ENCODE results near the gene TMEM181. TPM values are rescaled to one million over a fixed set of nuclear protein-coding genes. Genes with fewer than 3 reads are reported as not detected.

Gene TMEM181
- polyA plus RNA-seq, 1 of the 3 experiments (the other 2 are of a cell fraction), result 19.5 TPM

GRCh38 chr6:158539413-158539812 lies 20.5 kb upstream of the TMEM181 start:
- TF ChIP-seq FOSL2 (IDR thresholded peaks at IDR 0.05; ENCODE audit: borderline replicate concordance, low read depth) (no peak), FOXJ3 (CRISPR knock-in tag; IDR thresholded peaks at IDR 0.05) (no peak), EZH2phosphoT487 (IDR thresholded peaks at IDR 0.05; ENCODE audit: borderline replicate concordance, low read depth) (no peak), ZBTB33 (IDR thresholded peaks at IDR 0.05; ENCODE audit: borderline replicate concordance, low read depth) (no peak)
- Histone ChIP-seq H3K4me2 (no peak overlapping the region), H3K9me3 (no peaks in the 10 kb centered on the region), H3K9me2 (no peaks in the 10 kb centered on the region), H3K79me2 (ENCODE audit: insufficient read depth) (no peaks in the 10 kb centered on the region), H3K27ac (ENCODE audit: low read depth in 2 of 2, low read length in 1 of 2) (no peak overlapping the region), H3K27me3 (ENCODE audit: insufficient read depth) (no peaks in the 10 kb centered on the region), H2AFZ (ENCODE audit: low read depth) (no peak overlapping the region), H3F3A (replicated peaks; ENCODE audit: insufficient read depth) (no peaks in the 10 kb centered on the region), H3K36me3 (replicated peaks in 1 of 2; ENCODE audit: control insufficient read depth in 1 of 2, insufficient read depth in 2 of 2, low read length in 1 of 2) (no peaks in the 10 kb centered on the region), H3K9ac (no peak overlapping the region), H4K20me1 (ENCODE audit: insufficient read depth) (no peaks in the 10 kb centered on the region), H3K4me3 (ENCODE audit: low read depth in 2 of 2, low read length in 1 of 2) (no peak overlapping the region), H3K4me1 (ENCODE audit: control insufficient read depth in 1 of 2, insufficient read depth in 2 of 2, low read depth in 1 of 2, low read length in 1 of 2) (peaks cover 0 to 19% of the 10 kb centered on the region in 2 experiments; a peak in 1 of 4 replicates)
- CTCF ChIA-PET, result interaction anchor here (0.6 to 1.2 kb wide), 7 partner anchors 9 to 1101 kb away, joined by 3 read pairs; no protein-coding TSS in a partner anchor
- 88% methylated on average over 7 of the region's 7 CpGs for WGBS (ENCODE audit: low lambda C conversion rate)
- no peak for DNase-seq
- POLR2A ChIA-PET, result no interaction called here

- CTCF ChIA-PET, result interaction anchor here (0.7 to 1.2 kb wide), 4 partner anchors 9 to 326 kb away, joined by 3 read pairs; no protein-coding TSS in a partner anchor
Observed at GRCh38 chr6:158539881-158540280, 20.0 kb upstream of the TMEM181 start.

More at GRCh38 chr6:158539881-158540280, 20.0 kb upstream of the TMEM181 start:
- no peak for TF ChIP-seq JUND (IDR thresholded peaks at IDR 0.05)
- no peak for TF ChIP-seq RXRA (IDR thresholded peaks at IDR 0.05; ENCODE audit: borderline replicate concordance, low read depth)
- no peak for TF ChIP-seq NFIC (IDR thresholded peaks at IDR 0.05; ENCODE audit: borderline replicate concordance)
- no peak for TF ChIP-seq EZH2phosphoT487 (IDR thresholded peaks at IDR 0.05; ENCODE audit: borderline replicate concordance, low read depth)
- no peak for TF ChIP-seq SMC3 (IDR thresholded peaks at IDR 0.05; ENCODE audit: low read depth, low read length)
- no peak for TF ChIP-seq FOSL2 (IDR thresholded peaks at IDR 0.05; ENCODE audit: borderline replicate concordance, low read depth)
- no peak for TF ChIP-seq TAF1 (IDR thresholded peaks at IDR 0.05; ENCODE audit: borderline replicate concordance, low read depth, low read length)
- no peak for TF ChIP-seq REST (IDR thresholded peaks at IDR 0.05; ENCODE audit: low read depth, low read length)
- no peak for TF ChIP-seq YY1 (IDR thresholded peaks at IDR 0.05; ENCODE audit: low read depth)
- no peak for TF ChIP-seq RAD21 (IDR thresholded peaks at IDR 0.05; ENCODE audit: low read length)
- TF ChIP-seq TEAD4 (IDR thresholded peaks at IDR 0.05; ENCODE audit: borderline replicate concordance, insufficient read depth), result no peak
- no peak for TF ChIP-seq USF2 (IDR thresholded peaks at IDR 0.05; ENCODE audit: borderline replicate concordance, low read depth, low read length)
- no peak for TF ChIP-seq MEF2A (IDR thresholded peaks at IDR 0.05; ENCODE audit: borderline replicate concordance, low read depth)
- no peak for TF ChIP-seq RFX5 (IDR thresholded peaks at IDR 0.05; ENCODE audit: low read length)
- no peak for TF ChIP-seq CHD2 (IDR thresholded peaks at IDR 0.05; ENCODE audit: low read length, partially characterized antibody)
- no peak for TF ChIP-seq PBX3 (IDR thresholded peaks at IDR 0.05)
- no peak for TF ChIP-seq NRF1 (IDR thresholded peaks at IDR 0.05; ENCODE audit: low read depth, low read length)
- no peak for TF ChIP-seq USF1 (IDR thresholded peaks at IDR 0.05; ENCODE audit: borderline replicate concordance, low read depth)
- WGBS (ENCODE audit: low lambda C conversion rate), result 93% methylated on average over 6 of the region's 6 CpGs
- no peak overlapping the region for H3K9ac ChIP-seq
- no peaks in the 10 kb centered on the region for H3K27me3 ChIP-seq (ENCODE audit: insufficient read depth)
- H3K79me2 ChIP-seq (ENCODE audit: insufficient read depth), result no peaks in the 10 kb centered on the region
- H3K36me3 ChIP-seq (replicated peaks in 1 of 2; ENCODE audit: control insufficient read depth in 1 of 2, insufficient read depth in 2 of 2, low read length in 1 of 2), result no peaks in the 10 kb centered on the region
- H3K4me2 ChIP-seq, result no peak overlapping the region
- no peak overlapping the region for H3K27ac ChIP-seq (ENCODE audit: low read depth in 2 of 2, low read length in 1 of 2)
- POLR2A ChIA-PET, result no interaction called here
- H2AFZ ChIP-seq (ENCODE audit: low read depth), result no peak overlapping the region
- H3K9me3 ChIP-seq, result no peaks in the 10 kb centered on the region
- H3F3A ChIP-seq (replicated peaks; ENCODE audit: insufficient read depth), result no peaks in the 10 kb centered on the region
- no peaks in the 10 kb centered on the region for H3K9me2 ChIP-seq
- no peak overlapping the region for H3K4me3 ChIP-seq (ENCODE audit: low read depth in 2 of 2, low read length in 1 of 2)
- no peaks in the 10 kb centered on the region for H4K20me1 ChIP-seq (ENCODE audit: insufficient read depth)
- no peak for DNase-seq
- H3K4me1 ChIP-seq (ENCODE audit: control insufficient read depth in 1 of 2, insufficient read depth in 2 of 2, low read depth in 1 of 2, low read length in 1 of 2), result peaks cover 0 to 19% of the 10 kb centered on the region in 2 experiments; a peak in 1 of 4 replicates
